HK-2 (cell line): ENCODE data around the gene GNAS.
"Not testable (repeated sequence)": the region's sequence is repeated elsewhere in the genome, so short reads cannot be mapped to it uniquely, and the experiment has no call there.

Source experiments
- DNase-seq: peaks from one replicate; pipeline ENCODE4 v3.0.0-alpha.2; 2018; ENCODE audit not compliant: unreplicated experiment

The GNAS gene

DNA sequence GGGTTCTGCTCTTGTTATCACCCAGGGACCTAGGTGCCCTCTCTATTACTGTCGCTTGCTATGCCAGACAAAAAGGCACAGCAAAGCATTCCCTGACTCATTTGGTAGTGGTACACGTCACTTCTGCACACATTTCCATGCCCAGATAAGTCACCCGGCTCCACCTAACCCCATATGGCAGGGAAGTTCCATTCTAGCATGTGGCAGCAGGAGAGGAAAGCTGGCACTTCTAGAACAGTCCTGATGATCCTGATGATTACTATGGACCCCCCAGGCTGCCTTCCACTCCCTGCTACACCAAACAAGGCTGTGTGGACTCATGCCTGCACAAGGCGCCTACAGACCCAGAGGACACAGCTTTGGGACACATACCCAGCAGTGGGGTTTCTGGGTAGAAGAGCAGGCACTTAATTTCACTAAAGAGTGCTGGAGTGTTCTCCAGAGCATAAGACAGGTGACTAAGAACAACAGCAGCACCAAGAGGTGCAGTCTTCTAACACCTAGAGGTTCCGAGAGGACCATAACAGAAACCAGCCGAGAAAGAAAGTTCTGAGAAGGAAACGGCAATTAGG lies 75.1 kb downstream of the GNAS start:
- no peak for DNase-seq

GRCh38 chr20:58930496-58930895 lies 78.0 kb downstream of the GNAS start:
- no peak for DNase-seq

- no peak for DNase-seq
Observed at GRCh38 chr20:58932170-58932569, 79.7 kb downstream of the GNAS start.

GRCh38 chr20:58938078-58938477 lies 85.6 kb downstream of the GNAS start:
- DNase-seq, result no peak

- DNase-seq, result no peak
Observed at GRCh38 chr20:58938541-58938940, 86.0 kb downstream of the GNAS start.

- DNase-seq, result no peak
Observed at GRCh38 chr20:58941471-58941870, 89.0 kb downstream of the GNAS start.

GRCh38 chr20:58942549-58942948 lies 90.0 kb downstream of the GNAS start:
- no peak for DNase-seq

GRCh38 chr20:58944610-58945009 lies 92.1 kb downstream of the GNAS start:
- no peak for DNase-seq

GRCh38 chr20:58945965-58946631 lies 93.6 kb downstream of the GNAS start:
- DNase-seq, result no peak

- not testable (repeated sequence) for DNase-seq
Observed at GRCh38 chr20:58947797-58948388, 95.4 kb downstream of the GNAS start.

DNA sequence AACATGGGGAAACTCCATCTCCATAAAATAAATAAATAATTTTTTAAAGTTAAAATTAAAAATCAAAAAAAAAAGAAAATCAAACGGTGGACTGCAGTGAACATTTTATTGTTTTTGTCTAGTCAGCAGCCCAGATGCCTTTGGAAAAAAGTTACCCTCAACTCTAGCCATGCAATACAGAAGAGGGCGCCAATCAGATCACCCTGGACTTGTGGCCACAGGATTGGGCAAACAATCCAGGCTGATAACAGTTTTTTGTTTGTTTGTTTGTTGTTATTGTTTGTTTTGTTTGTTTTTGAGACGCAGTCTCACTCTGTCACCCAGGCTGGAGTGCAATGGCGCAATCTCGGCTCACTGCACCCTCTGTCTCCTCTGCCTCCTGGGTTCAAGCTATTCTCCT lies 98.1 kb downstream of the GNAS start:
- DNase-seq, result no peak

GRCh38 chr20:58953050-58953449 lies 100.5 kb downstream of the GNAS start:
- DNase-seq, result no peak

- no peak for DNase-seq
Observed at GRCh38 chr20:58956078-58956477, 103.6 kb downstream of the GNAS start.

DNA sequence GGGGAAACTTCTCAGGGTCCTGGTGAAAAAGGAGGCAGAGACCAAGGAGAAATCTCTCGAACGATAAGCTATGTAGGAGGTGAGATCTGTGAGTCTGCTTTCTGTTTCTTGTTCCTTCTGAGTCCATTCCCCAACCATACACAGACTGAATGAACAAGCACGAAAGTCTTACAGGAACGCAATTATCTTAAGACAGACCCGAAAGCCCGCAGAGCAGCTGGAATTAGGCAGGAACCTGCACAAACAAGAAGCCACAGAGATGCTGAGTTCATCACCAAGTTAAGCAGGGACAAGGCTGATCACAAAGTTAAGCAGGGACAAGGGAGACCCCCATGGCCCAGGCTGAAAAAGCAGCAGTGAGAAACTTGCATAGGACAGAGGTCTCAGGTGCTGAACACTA lies 107.1 kb downstream of the GNAS start:
- no peak for DNase-seq
